Stimulated activated CD8-positive, alpha-beta memory T cell treated with anti-CD3 and anti-CD28 coated beads, Interleukin-15, amount 100 ng/mL, for 1 hour (primary cell): ENCODE results near the gene TRIM17.

Experiments
- DNase-seq: peaks from one replicate; pipeline ENCODE4 v3.0.0-alpha.2; 2020; ENCODE audit warnings: low read depth

TRIM17 gene

GRCh38 chr1:228366866-228367741, 49.6 kb downstream of the TRIM17 start:
- DNase-seq = no peak

GRCh38 chr1:228366062-228366865, 50.4 kb downstream of the TRIM17 start:
- DNase-seq = no peak

GRCh38 chr1:228365271-228366061, 51.2 kb downstream of the TRIM17 start:
- no peak for DNase-seq

- DNase-seq = no peak
Measured at GRCh38 chr1:228364706-228365213, 51.9 kb downstream of the TRIM17 start.

- no peak for DNase-seq
Measured at GRCh38 chr1:228364068-228364705, 52.5 kb downstream of the TRIM17 start.

- no peak for DNase-seq
Measured at GRCh38 chr1:228363686-228364067, 53.0 kb downstream of the TRIM17 start.

- no peak for DNase-seq
Measured at GRCh38 chr1:228362884-228363450, 53.7 kb downstream of the TRIM17 start.

GRCh38 chr1:228362141-228362883, 54.3 kb downstream of the TRIM17 start:
- DNase-seq = no peak

GRCh38 chr1:228361314-228362140, 55.1 kb downstream of the TRIM17 start:
- DNase-seq = no peak

GRCh38 chr1:228360533-228361313, 55.9 kb downstream of the TRIM17 start:
- no peak for DNase-seq

GRCh38 chr1:228359613-228360532, 56.8 kb downstream of the TRIM17 start:
- no peak for DNase-seq

GRCh38 chr1:228358764-228359612, 57.7 kb downstream of the TRIM17 start:
- DNase-seq = no peak

- DNase-seq = no peak
Measured at GRCh38 chr1:228358039-228358763, 58.5 kb downstream of the TRIM17 start.
